IMR-90 (cell line): ENCODE data around the gene L3MBTL4. TPM values are rescaled to one million over a fixed set of nuclear protein-coding genes. Genes with fewer than 3 reads are reported as not detected.

Experiments
- ATAC-seq: fragments of 200-7000 bp; cut with Tn5 transposase; 2 replicates; pipeline ENCODE4 v1.9.1; 2020; ENCODE audit warnings: low read depth, mild to moderate bottlenecking, moderate library complexity
- BruUV-seq: library from RNA; stranded (reverse); fragments of 400-500 nt; replicated peaks from 2 replicates; lab custom pipeline; 2021; lab: Mats Ljungman, UMichigan
- CTCF ChIA-PET: fragments of 300-600 bp; formaldehyde crosslinking; extraction: SDS; loops from one replicate; lab custom pipeline; 2021; ENCODE audit warnings: antibody characterized with exemption; lab: Yijun Ruan, JAX
- POLR2A ChIA-PET: fragments of 300-600 bp; sonication (Branson Sonifier 250); formaldehyde crosslinking; loops from one replicate; lab custom pipeline; 2022; ENCODE audit warnings: antibody characterized with exemption; ENCODE audit not compliant: unreplicated experiment; lab: Charles Lee
- DNase-seq: peaks from one replicate; pipeline ENCODE4 v3.0.0; 2013
- H2AFZ ChIP-seq: replicated peaks from 2 replicates; pipeline ENCODE3; 2013; ENCODE audit warnings: low read length, mild to moderate bottlenecking; ENCODE audit not compliant: poor library complexity
- H2AK5ac ChIP-seq: 2 replicates; pipeline ENCODE4 v1.6.1; 2013; ENCODE audit warnings: low read depth, low read length, inconsistent platforms
- H2AK9ac ChIP-seq: replicated peaks from 2 replicates; pipeline ENCODE3; 2013; ENCODE audit warnings: mild to moderate bottlenecking, low read depth, low read length, moderate library complexity; ENCODE audit not compliant: poor library complexity
- H2BK120ac ChIP-seq: 2 replicates; pipeline ENCODE4 v1.6.1; 2013; ENCODE audit warnings: low read depth, low read length, inconsistent platforms
- H2BK15ac ChIP-seq: 3 replicates; pipeline ENCODE4 v1.6.1; 2013; ENCODE audit warnings: low read depth, low read length, inconsistent platforms
- H2BK20ac ChIP-seq: 2 replicates; pipeline ENCODE4 v1.6.1; 2013; ENCODE audit warnings: low read depth, mild to moderate bottlenecking, inconsistent platforms, low read length, moderate library complexity
- H2BK5ac ChIP-seq: 2 replicates; pipeline ENCODE4 v1.6.1; 2013; ENCODE audit warnings: mild to moderate bottlenecking, low read depth, low read length, inconsistent platforms; ENCODE audit not compliant: poor library complexity, severe bottlenecking
- H3K14ac ChIP-seq: replicated peaks from 2 replicates; pipeline ENCODE4 v1.6.1; 2013; ENCODE audit warnings: low read depth, low read length, inconsistent platforms
- H3K18ac ChIP-seq: 2 replicates; pipeline ENCODE4 v1.6.1; 2013; ENCODE audit warnings: low read depth, low read length, control low read depth
- H3K23ac ChIP-seq: 2 replicates; pipeline ENCODE4 v1.6.1; 2013; ENCODE audit warnings: low read depth, low read length, inconsistent platforms
- H3K27ac ChIP-seq: 2 replicates; pipeline ENCODE4 v1.5.1; 2013; ENCODE audit warnings: mild to moderate bottlenecking, control low read depth, low read length; ENCODE audit not compliant: insufficient read depth
- H3K27me3 ChIP-seq: 2 replicates; pipeline ENCODE4 v1.6.1; 2013; ENCODE audit warnings: low read length; ENCODE audit not compliant: control insufficient read depth, insufficient read depth
- H3K36me3 ChIP-seq: 2 replicates; pipeline ENCODE4 v1.6.1; 2013; ENCODE audit warnings: low read length, mixed read lengths; ENCODE audit not compliant: control insufficient read depth, insufficient read depth
- H3K4ac ChIP-seq: 2 replicates; pipeline ENCODE4 v1.6.1; 2013; ENCODE audit warnings: low read depth, low read length, inconsistent platforms
- H3K4me1 ChIP-seq: 2 replicates; pipeline ENCODE4 v1.6.1; 2013; ENCODE audit warnings: low read length, mixed read lengths; ENCODE audit not compliant: control insufficient read depth, insufficient read depth
- H3K4me2 ChIP-seq: 2 replicates; pipeline ENCODE4 v1.6.1; 2013; ENCODE audit warnings: low read depth, mild to moderate bottlenecking, control low read depth, low read length, moderate library complexity
- H3K4me3 ChIP-seq: 2 replicates; pipeline ENCODE4 v1.5.1; 2013; ENCODE audit warnings: low read depth, mild to moderate bottlenecking, control low read depth, low read length, moderate library complexity; ENCODE audit not compliant: insufficient read depth
- H3K56ac ChIP-seq: 2 replicates; pipeline ENCODE4 v1.6.1; 2013; ENCODE audit warnings: low read length, inconsistent platforms; ENCODE audit not compliant: insufficient read depth; ENCODE audit errors: extremely low read depth
- H3K79me1 ChIP-seq, 2 experiments: 2 replicates each; pipeline ENCODE4 v1.6.1; 2013; ENCODE audit warnings: low read length in 2 of 2, inconsistent platforms in 1 of 2, low read depth in 1 of 2
- H3K9ac ChIP-seq: 2 replicates; pipeline ENCODE4 v1.6.1; 2013; ENCODE audit warnings: low read depth, low read length, control low read depth
- H3K9me1 ChIP-seq: 2 replicates; pipeline ENCODE4 v1.6.1; 2013; ENCODE audit warnings: low read length, inconsistent platforms; ENCODE audit not compliant: insufficient read depth
- H3K9me3 ChIP-seq: 2 replicates; pipeline ENCODE4 v1.6.1; 2013; ENCODE audit warnings: low read length; ENCODE audit not compliant: control insufficient read depth, insufficient read depth
- H4K20me1 ChIP-seq: 2 replicates; pipeline ENCODE4 v1.6.1; 2013; ENCODE audit warnings: low read length, inconsistent platforms; ENCODE audit not compliant: insufficient read depth
- H4K5ac ChIP-seq: 2 replicates; pipeline ENCODE4 v1.6.1; 2013; ENCODE audit warnings: mild to moderate bottlenecking, low read depth, low read length, control low read depth
- H4K8ac ChIP-seq, 2 experiments: 2 replicates each; pipeline ENCODE4 v1.6.1; 2013; ENCODE audit warnings: low read depth in 2 of 2, low read length in 2 of 2, control low read depth in 1 of 2, inconsistent platforms in 1 of 2
- H4K91ac ChIP-seq: 2 replicates; pipeline ENCODE4 v1.6.1; 2013; ENCODE audit warnings: low read depth, low read length, inconsistent platforms; ENCODE audit not compliant: insufficient read depth
- WGBS, 2 experiments: methylation state at CpG; one replicate each; pipeline versions ENCODE4 v1.1.5 to v1.1.7; 2013; ENCODE audit warnings: missing lambda C conversion rate in 2 of 2; ENCODE audit not compliant: insufficient read length in 1 of 2; ENCODE audit errors: extremely low coverage in 2 of 2; 5-methylcytosine and 5-hydroxymethylcytosine counted together
- dilution Hi-C: fragments of 300-500 bp; cut with HindIII; formaldehyde crosslinking; loops from one replicate; pipeline ENCODE4 v1.14.3; 2018; ENCODE audit warnings: low sequenced_read_pairs; ENCODE audit not compliant: unreplicated experiment
- in situ Hi-C: fragments of 300-500 bp; cut with MboI; formaldehyde crosslinking; loops from 3 replicates; pipeline ENCODE4 v1.14.3; 2019; ENCODE audit warnings: low sequenced_read_pairs, inconsistent platforms, mixed read lengths
- intact Hi-C: fragments of 100-400 bp; cut with micrococcal nuclease; formaldehyde crosslinking; loops from 2 replicates; pipeline ENCODE4 v1.10.0; 2022
- polyA plus RNA-seq, 3 experiments: library from polyadenylated mRNA; depleted of rRNA; stranded (reverse); fragments of >200 nt; gene quantifications; 2 replicates each; pipeline ENCODE4 v1.2.3, GENCODE V29; 2012; ENCODE audit warnings: low replicate concordance in 1 of 3
- total RNA-seq: library from RNA; depleted of rRNA; stranded (reverse); fragments of >200 nt; gene quantifications from 2 replicates; pipeline ENCODE4 v1.2.3, GENCODE V29; 2012
- TF ChIP-seq, protein P1 (sequence below): fragments of 150-350 bp; IDR thresholded peaks from 2 replicates; pipeline ENCODE4 v1.6.1; 2017; ENCODE audit warnings: mild to moderate bottlenecking, antibody characterized with exemption, low read length, low read depth

The L3MBTL4 gene
- total and polyA plus RNA-seq, 2 of the 4 experiments (the other 2 are of a cell fraction), result under 0.01 to 0.02 TPM

DNA sequence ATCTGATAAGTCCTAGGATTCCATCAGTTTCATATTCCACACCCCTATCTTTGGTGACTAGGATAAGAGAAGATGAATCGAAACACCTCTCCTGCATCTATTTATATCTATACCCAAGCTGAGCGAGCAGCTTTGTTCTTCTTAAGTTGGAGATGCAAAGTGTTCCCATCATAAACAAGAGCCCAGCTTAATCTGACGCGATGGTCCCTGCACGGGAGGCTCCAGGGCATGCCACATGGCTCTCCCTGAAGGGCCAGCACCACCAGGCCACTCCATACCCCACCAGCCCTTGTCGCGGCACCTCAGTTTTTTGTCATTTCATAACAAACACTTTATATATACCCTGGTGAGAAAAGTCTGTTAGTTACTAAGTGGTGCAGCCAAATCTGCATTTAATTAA lies 255.3 kb downstream of the L3MBTL4 start:
- dilution Hi-C loops, result no loop called here
- H3K23ac ChIP-seq, result no peak overlapping the region
- H3K27me3 ChIP-seq, result no peaks in the 10 kb centered on the region
- no peaks in the 10 kb centered on the region for H3K36me3 ChIP-seq
- no peak overlapping the region for H2AFZ ChIP-seq
- H4K5ac ChIP-seq, result no peak overlapping the region
- H2AK9ac ChIP-seq, result no peak overlapping the region
- no peak overlapping the region for H4K8ac ChIP-seq
- H4K20me1 ChIP-seq, result no peaks in the 10 kb centered on the region
- no peak overlapping the region for H2BK5ac ChIP-seq
- H3K9me1 ChIP-seq, result no peaks in the 10 kb centered on the region
- WGBS, 2 experiments, result 80% methylated on average over 1 of the region's 7 CpGs; no CpG with 5 or more reads in 1 of the 2 experiments
- no peak for ATAC-seq
- no peak overlapping the region for H3K27ac ChIP-seq
- TF ChIP-seq, protein P1, sequence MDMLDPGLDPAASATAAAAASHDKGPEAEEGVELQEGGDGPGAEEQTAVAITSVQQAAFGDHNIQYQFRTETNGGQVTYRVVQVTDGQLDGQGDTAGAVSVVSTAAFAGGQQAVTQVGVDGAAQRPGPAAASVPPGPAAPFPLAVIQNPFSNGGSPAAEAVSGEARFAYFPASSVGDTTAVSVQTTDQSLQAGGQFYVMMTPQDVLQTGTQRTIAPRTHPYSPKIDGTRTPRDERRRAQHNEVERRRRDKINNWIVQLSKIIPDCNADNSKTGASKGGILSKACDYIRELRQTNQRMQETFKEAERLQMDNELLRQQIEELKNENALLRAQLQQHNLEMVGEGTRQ, result no peak
- BruUV-seq, result no TSS peak
- no peak overlapping the region for H3K56ac ChIP-seq
- no peak overlapping the region for H2AK5ac ChIP-seq
- no peak overlapping the region for H3K9ac ChIP-seq
- H2BK120ac ChIP-seq, result no peak overlapping the region
- ChIA-PET POLR2A (no interaction called here), CTCF (no interaction called here)
- peaks cover 2% of the 10 kb centered on the region; the same call in 1 of the 2 replicates for H3K4me1 ChIP-seq
- intact Hi-C loops, result no loop called here
- no peak overlapping the region for H3K4me3 ChIP-seq
- DNase-seq, result no peak
- no peaks in the 10 kb centered on the region for H3K9me3 ChIP-seq
- no peak overlapping the region for H3K14ac ChIP-seq
- H3K18ac ChIP-seq, result no peak overlapping the region
- H3K79me1 ChIP-seq, result no peaks in the 10 kb centered on the region
- no peak overlapping the region for H3K4ac ChIP-seq
- in situ Hi-C loops, result no loop called here
- no peak overlapping the region for H2BK15ac ChIP-seq
- H3K4me2 ChIP-seq, result no peak overlapping the region
- H4K91ac ChIP-seq, result no peak overlapping the region
- no peak overlapping the region for H2BK20ac ChIP-seq
